Heart left ventricle (tissue), 13 donors: ENCODE measurements around the gene ARHGEF28.

ENCODE experiments used
- CTCF ChIP-seq, 12 donors: fragments of 200-600 bp; sonication (generic) in 4 of 12; IDR thresholded peaks; one replicate each; pipeline versions ENCODE4 v1.5.0 to v1.8.0; 2018 to 2022; ENCODE audit warnings: antibody characterized with exemption in 12 of 12, mild to moderate bottlenecking in 5 of 12
- POLR2A ChIP-seq, 2 donors: fragments of 450-650 bp; IDR thresholded peaks; one replicate each; pipeline ENCODE4 v1.6.1; 2017; ENCODE audit warnings: antibody characterized with exemption in 2 of 2, mild to moderate bottlenecking in 2 of 2, moderate library complexity in 2 of 2
- donor health status: ischemic (EF 13 %, LVEDD 7.1; RV severe dilation, severe dysfunction).
- donor health status: DM: no; HTN: yes; CAD: no.
- donor health status: DM: no; HTN: no; CAD: no.
- donor health status: ischemic (EF 25% LVEDD 6.9; RV normal size, moderate dysfunction).
- donor health status: ischemic (EF 25% LVEDD 5.7; RV mildly dilated, moderate dysfunction).
- donor health status: ischemic (EF 35%, LVEDD 5.7; RV mildly dilated, moderate dysfunction).
- donor health status: nonischemic (EF 11% LVEDD 7.7; RV severe dilation, severe dysfunction).
- donor health status: DM: yes; HTN: yes; CAD: no.
- donor health status: PGD.
- donor health status: ischemic (EF 29% LVEDD 5.4; RV normal size, mild dysfunction).
- donor health status: nonischemic (EF 23%, LVEDD 6.1; RV moderate dilation, normal function).

GRCh38 chr5:73946278-73946677 lies 320.3 kb downstream of the ARHGEF28 start:
- no peak for TF ChIP-seq CTCF (IDR thresholded peaks at IDR 0.05)
- TF ChIP-seq POLR2A (IDR thresholded peaks at IDR 0.05): no peak
